HAP-1 (cell line): Measurements from ENCODE around the gene HEMK1.

Source experiments
- DNase-seq, 2 experiments: peaks; one replicate each; pipeline ENCODE4 v3.0.0-alpha.2; 2016 to 2020; ENCODE audit warnings: low spot score in 2 of 2
- H3K27me3 ChIP-seq: fragments of 250-450 bp; sonication (Bioruptor Pico); 2 replicates; pipeline ENCODE4 v1.5.1; 2020; ENCODE audit warnings: low read depth, mild to moderate bottlenecking, moderate library complexity
- H3K36me3 ChIP-seq: fragments of 250-450 bp; sonication (Bioruptor Pico); replicated peaks from 2 replicates; pipeline ENCODE4 v1.5.1; 2020; ENCODE audit warnings: mild to moderate bottlenecking
- H3K4me1 ChIP-seq: fragments of 250-450 bp; sonication (Bioruptor Pico); 2 replicates; pipeline ENCODE4 v1.5.1; 2020; ENCODE audit warnings: mild to moderate bottlenecking
- H3K4me3 ChIP-seq: fragments of 250-450 bp; sonication (Bioruptor Pico); 2 replicates; pipeline ENCODE4 v1.5.1; 2020; ENCODE audit warnings: mild to moderate bottlenecking, moderate library complexity
- H3K9me3 ChIP-seq: fragments of 250-450 bp; sonication (Bioruptor Pico); 2 replicates; pipeline ENCODE4 v1.5.1; 2020; ENCODE audit warnings: mild to moderate bottlenecking, moderate library complexity
- in situ Hi-C: fragments of 300-500 bp; cut with MboI; formaldehyde crosslinking; loops from 3 replicates; pipeline ENCODE4 v1.14.3; 2020; ENCODE audit warnings: low sequenced_read_pairs, inconsistent platforms, mixed read lengths

Gene HEMK1

GRCh38 chr3:50568947-50569749 lies at the start of gene HEMK1:
Gene HEMK1, plus strand, starts transcription at chr3:50569522. Its CDS starts 1,583 bp downstream, at chr3:50571105.
- Histone ChIP-seq H3K4me3 (peak within 1 kb of the TSS; percentile 69), H3K9me3 (no peaks in the 10 kb centered on the region), H3K4me1 (no peaks in the 10 kb centered on the region), H3K27me3 (no peaks in the 10 kb centered on the region), H3K36me3 (peaks cover 3% of the 10 kb centered on the region)
- in situ Hi-C loops: no loop called here
- peak; percentile 92 to 99 for DNase-seq

GRCh38 chr3:50520849-50521248 lies 48.5 kb upstream of the HEMK1 start:
- no peaks in the 10 kb centered on the region for H3K36me3 ChIP-seq
- H3K27me3 ChIP-seq: no peaks in the 10 kb centered on the region
- peak; percentile 70 to 85 for DNase-seq
- H3K4me1 ChIP-seq: peaks cover 73% of the 10 kb centered on the region
- no peaks in the 10 kb centered on the region for H3K9me3 ChIP-seq
- in situ Hi-C loops: no loop called here
- H3K4me3 ChIP-seq: peak overlapping the region; percentile 13

GRCh38 chr3:50521572-50521971 lies 47.8 kb upstream of the HEMK1 start:
- DNase-seq: no peak
- Histone ChIP-seq H3K27me3 (no peaks in the 10 kb centered on the region), H3K4me3 (no peak overlapping the region), H3K9me3 (no peaks in the 10 kb centered on the region), H3K36me3 (no peaks in the 10 kb centered on the region), H3K4me1 (peaks cover 66% of the 10 kb centered on the region)
- in situ Hi-C loops: no loop called here

GRCh38 chr3:50523279-50523811 lies 46.0 kb upstream of the HEMK1 start:
- Histone ChIP-seq H3K9me3 (no peaks in the 10 kb centered on the region), H3K36me3 (no peaks in the 10 kb centered on the region), H3K4me3 (no peak overlapping the region), H3K4me1 (peaks cover 48% of the 10 kb centered on the region), H3K27me3 (no peaks in the 10 kb centered on the region)
- DNase-seq: no peak
- in situ Hi-C loops: no loop called here

GRCh38 chr3:50524746-50525145 lies 44.6 kb upstream of the HEMK1 start:
- Histone ChIP-seq H3K4me3 (no peak overlapping the region), H3K27me3 (no peaks in the 10 kb centered on the region), H3K9me3 (no peaks in the 10 kb centered on the region), H3K4me1 (peaks cover 34% of the 10 kb centered on the region), H3K36me3 (no peaks in the 10 kb centered on the region)
- in situ Hi-C loops: no loop called here
- DNase-seq: no peak

- in situ Hi-C loops: no loop called here
- no peak for DNase-seq
- H3K36me3 ChIP-seq: no peaks in the 10 kb centered on the region
- H3K9me3 ChIP-seq: no peaks in the 10 kb centered on the region
- H3K4me3 ChIP-seq: no peak overlapping the region
- no peaks in the 10 kb centered on the region for H3K27me3 ChIP-seq
- H3K4me1 ChIP-seq: peaks cover 32% of the 10 kb centered on the region
Measured at GRCh38 chr3:50525191-50525910, 44.0 kb upstream of the HEMK1 start.

GRCh38 chr3:50525987-50526386 lies 43.3 kb upstream of the HEMK1 start:
- H3K9me3 ChIP-seq: no peaks in the 10 kb centered on the region
- peak in 1 of 2 experiments; percentile 73 for DNase-seq
- peaks cover 28% of the 10 kb centered on the region for H3K4me1 ChIP-seq
- H3K36me3 ChIP-seq: no peaks in the 10 kb centered on the region
- H3K27me3 ChIP-seq: no peaks in the 10 kb centered on the region
- in situ Hi-C loops: no loop called here
- no peak overlapping the region for H3K4me3 ChIP-seq

GRCh38 chr3:50530001-50530970 lies 39.0 kb upstream of the HEMK1 start:
- DNase-seq: no peak
- no peaks in the 10 kb centered on the region for H3K27me3 ChIP-seq
- H3K4me1 ChIP-seq: no peaks in the 10 kb centered on the region
- H3K36me3 ChIP-seq: no peaks in the 10 kb centered on the region
- in situ Hi-C loops: no loop called here
- H3K9me3 ChIP-seq: no peaks in the 10 kb centered on the region
- no peak overlapping the region for H3K4me3 ChIP-seq

GRCh38 chr3:50531201-50531600 lies 38.1 kb upstream of the HEMK1 start:
- in situ Hi-C loops: no loop called here
- Histone ChIP-seq H3K9me3 (no peaks in the 10 kb centered on the region), H3K4me3 (no peak overlapping the region), H3K36me3 (no peaks in the 10 kb centered on the region), H3K27me3 (no peaks in the 10 kb centered on the region), H3K4me1 (no peaks in the 10 kb centered on the region)
- no peak for DNase-seq

GRCh38 chr3:50532062-50532705 lies 37.1 kb upstream of the HEMK1 start:
- no peak overlapping the region for H3K4me3 ChIP-seq
- no peaks in the 10 kb centered on the region for H3K9me3 ChIP-seq
- no peak for DNase-seq
- no peaks in the 10 kb centered on the region for H3K4me1 ChIP-seq
- in situ Hi-C loops: no loop called here
- H3K27me3 ChIP-seq: no peaks in the 10 kb centered on the region
- no peaks in the 10 kb centered on the region for H3K36me3 ChIP-seq

GRCh38 chr3:50533316-50533715 lies 36.0 kb upstream of the HEMK1 start:
- H3K27me3 ChIP-seq: no peaks in the 10 kb centered on the region
- no peaks in the 10 kb centered on the region for H3K36me3 ChIP-seq
- H3K9me3 ChIP-seq: no peaks in the 10 kb centered on the region
- no peak for DNase-seq
- no peaks in the 10 kb centered on the region for H3K4me1 ChIP-seq
- H3K4me3 ChIP-seq: no peak overlapping the region
- in situ Hi-C loops: no loop called here

- in situ Hi-C loops: no loop called here
- H3K36me3 ChIP-seq: no peaks in the 10 kb centered on the region
- no peaks in the 10 kb centered on the region for H3K9me3 ChIP-seq
- DNase-seq: no peak
- no peaks in the 10 kb centered on the region; the same call in 1 of the 2 replicates for H3K4me1 ChIP-seq
- no peak overlapping the region for H3K4me3 ChIP-seq
- no peaks in the 10 kb centered on the region for H3K27me3 ChIP-seq
Measured at GRCh38 chr3:50533807-50534461, 35.4 kb upstream of the HEMK1 start.
